H9 (cell line): ENCODE measurements around the gene FCGR3B. TPM values are rescaled to one million over a fixed set of nuclear protein-coding genes. Genes with fewer than 3 reads are reported as not detected.
"Not testable (repeated sequence)": the region's sequence is repeated elsewhere in the genome, so short reads cannot be mapped to it uniquely, and the experiment has no call there.

Source experiments
- DNase-seq: peaks from one replicate; pipeline ENCODE4 v3.0.0-alpha.2; 2017
- H2AFZ ChIP-seq: one replicate; pipeline ENCODE4 v1.6.1; 2013; ENCODE audit warnings: mild to moderate bottlenecking, low read length, control low read depth, moderate library complexity
- H2AK5ac ChIP-seq: 2 replicates; pipeline ENCODE4 v1.6.1; 2013; ENCODE audit warnings: low read length, control low read depth, mixed read lengths; ENCODE audit not compliant: insufficient read length
- H2BK120ac ChIP-seq: one replicate; pipeline ENCODE4 v1.6.1; 2013; ENCODE audit warnings: low read depth, mild to moderate bottlenecking, low read length, control low read depth, inconsistent platforms; ENCODE audit not compliant: poor library complexity, severe bottlenecking
- H2BK12ac ChIP-seq: 2 replicates; pipeline ENCODE4 v1.6.1; 2013; ENCODE audit warnings: low read length, control low read depth, mixed read lengths, low read depth; ENCODE audit not compliant: insufficient read length
- H2BK15ac ChIP-seq: 2 replicates; pipeline ENCODE4 v1.6.1; 2013; ENCODE audit warnings: low read depth, low read length, control low read depth
- H2BK20ac ChIP-seq: one replicate; pipeline ENCODE4 v1.6.1; 2013; ENCODE audit warnings: low read depth, mild to moderate bottlenecking, low read length, control low read depth, inconsistent platforms; ENCODE audit not compliant: poor library complexity, severe bottlenecking
- H2BK5ac ChIP-seq: 2 replicates; pipeline ENCODE4 v1.6.1; 2013; ENCODE audit warnings: low read length, control low read depth, mixed read lengths; ENCODE audit not compliant: insufficient read length
- H3K14ac ChIP-seq: 2 replicates; pipeline ENCODE4 v1.6.1; 2013; ENCODE audit warnings: low read length, control low read depth; ENCODE audit not compliant: insufficient read depth
- H3K18ac ChIP-seq: 2 replicates; pipeline ENCODE4 v1.6.1; 2013; ENCODE audit warnings: low read depth, mild to moderate bottlenecking, mixed read lengths, low read length, control low read depth; ENCODE audit not compliant: insufficient read length
- H3K23ac ChIP-seq: 2 replicates; pipeline ENCODE4 v1.6.1; 2013; ENCODE audit warnings: low read length, control low read depth, mixed read lengths, low read depth; ENCODE audit not compliant: insufficient read length
- H3K23me2 ChIP-seq: 2 replicates; pipeline ENCODE4 v1.6.1; 2013; ENCODE audit warnings: low read depth, mild to moderate bottlenecking, mixed read lengths, low read length, control low read depth; ENCODE audit not compliant: insufficient read length, poor library complexity, severe bottlenecking
- H3K27ac ChIP-seq: 2 replicates; pipeline ENCODE4 v1.5.1; 2013; ENCODE audit warnings: low read length, control low read depth, mixed read lengths, low read depth; ENCODE audit not compliant: insufficient read length
- H3K27me3 ChIP-seq: 2 replicates; pipeline ENCODE4 v1.6.1; 2013; ENCODE audit warnings: low read length, control low read depth, inconsistent platforms; ENCODE audit not compliant: insufficient read depth
- H3K4ac ChIP-seq: 2 replicates; pipeline ENCODE4 v1.6.1; 2013; ENCODE audit warnings: low read depth, mild to moderate bottlenecking, control low read depth, inconsistent platforms, low read length, moderate library complexity
- H3K4me1 ChIP-seq: 2 replicates; pipeline ENCODE4 v1.6.1; 2013; ENCODE audit warnings: low read length, control low read depth, inconsistent platforms; ENCODE audit not compliant: insufficient read depth
- H3K4me2 ChIP-seq: 2 replicates; pipeline ENCODE4 v1.6.1; 2013; ENCODE audit warnings: low read length, control low read depth, mixed read lengths; ENCODE audit not compliant: insufficient read length, insufficient read depth
- H3K56ac ChIP-seq: 2 replicates; pipeline ENCODE4 v1.6.1; 2013; ENCODE audit warnings: low read depth, mild to moderate bottlenecking, mixed read lengths, low read length, control low read depth; ENCODE audit not compliant: insufficient read length
- H3K79me1 ChIP-seq: 2 replicates; pipeline ENCODE4 v1.6.1; 2013; ENCODE audit warnings: low read depth, mild to moderate bottlenecking, moderate library complexity, low read length, control low read depth, inconsistent platforms; ENCODE audit not compliant: insufficient read depth, poor library complexity, severe bottlenecking
- H3K79me2 ChIP-seq: 2 replicates; pipeline ENCODE4 v1.6.1; 2013; ENCODE audit warnings: low read length, control low read depth, inconsistent platforms; ENCODE audit not compliant: insufficient read depth
- H3K9ac ChIP-seq: 2 replicates; pipeline ENCODE4 v1.6.1; 2013; ENCODE audit warnings: low read length, control low read depth, mixed read lengths; ENCODE audit not compliant: insufficient read length; ENCODE audit errors: extremely low read depth
- H3K9me3 ChIP-seq: one replicate; pipeline ENCODE4 v1.6.1; 2013; ENCODE audit warnings: low read depth, low read length, inconsistent platforms; ENCODE audit not compliant: control insufficient read depth
- H3T11ph ChIP-seq: one replicate; pipeline ENCODE4 v1.6.1; 2013; ENCODE audit warnings: mild to moderate bottlenecking, low read length, control low read depth, inconsistent platforms
- H4K20me1 ChIP-seq: one replicate; pipeline ENCODE4 v1.6.1; 2013; ENCODE audit not compliant: control insufficient read depth, insufficient read length, insufficient read depth
- H4K5ac ChIP-seq: 2 replicates; pipeline ENCODE4 v1.6.1; 2013; ENCODE audit warnings: low read depth, mild to moderate bottlenecking, mixed read lengths, low read length, control low read depth; ENCODE audit not compliant: insufficient read length
- H4K8ac ChIP-seq: replicated peaks from 2 replicates; pipeline ENCODE4 v1.6.1; 2013; ENCODE audit warnings: low read length, control low read depth, mixed read lengths, low read depth; ENCODE audit not compliant: insufficient read length
- H4K91ac ChIP-seq: 2 replicates; pipeline ENCODE4 v1.6.1; 2013; ENCODE audit warnings: low read depth, mild to moderate bottlenecking, moderate library complexity, mixed read lengths, low read length, control low read depth; ENCODE audit not compliant: insufficient read length
- H3K27ac Mint-ChIP-seq, 3 experiments: 2 replicates in 2 of 3; 3 replicates in 1 of 3; pipeline ENCODE4 v1.8.0; 2020 to 2021; ENCODE audit warnings: mixed read lengths in 3 of 3, mild to moderate bottlenecking in 1 of 3, moderate library complexity in 1 of 3
- H3K27me3 Mint-ChIP-seq: 2 replicates; pipeline ENCODE4 v1.8.0; 2021; ENCODE audit warnings: low read depth, mild to moderate bottlenecking, moderate library complexity, mixed read lengths
- H3K36me3 Mint-ChIP-seq, 3 experiments: 2 replicates in 2 of 3; 3 replicates in 1 of 3; pipeline ENCODE4 v1.8.0; 2020 to 2021; ENCODE audit warnings: low read depth in 3 of 3, mixed read lengths in 3 of 3; ENCODE audit not compliant: insufficient read depth in 1 of 3
- H3K4me1 Mint-ChIP-seq, 2 experiments: 2 replicates each; pipeline ENCODE4 v1.8.0; 2020; ENCODE audit warnings: mixed read lengths in 2 of 2
- H3K4me3 Mint-ChIP-seq, 2 experiments: 2 replicates in 1 of 2; 3 replicates in 1 of 2; pipeline ENCODE4 v1.8.0; 2020 to 2021; ENCODE audit warnings: mild to moderate bottlenecking in 2 of 2, mixed read lengths in 2 of 2, moderate library complexity in 1 of 2
- H3K9me3 Mint-ChIP-seq, 2 experiments: 2 replicates in 1 of 2; 3 replicates in 1 of 2; pipeline ENCODE4 v1.8.0; 2020; ENCODE audit warnings: mild to moderate bottlenecking in 2 of 2, mixed read lengths in 2 of 2, moderate library complexity in 1 of 2
- WGBS: extraction: QIAGEN DNeasy Blood & Tissue Kit; methylation state at CpG from one replicate; pipeline ENCODE4 v1.1.7; 2013; ENCODE audit warnings: missing lambda C conversion rate, low lambda C conversion rate, mixed read lengths; ENCODE audit not compliant: insufficient read length; ENCODE audit errors: extremely low coverage; 5-methylcytosine and 5-hydroxymethylcytosine counted together
- total RNA-seq: library from RNA; stranded (reverse); gene quantifications from 2 replicates; pipeline ENCODE4 v1.2.1, GENCODE V29; 2021

FCGR3B gene
- total RNA-seq, 1 experiment from 2014 or later, result not detected

- H4K20me1 ChIP-seq, H3T11ph ChIP-seq, H3K9ac ChIP-seq, H3K4me1 ChIP-seq, H3K79me2 ChIP-seq, H2AFZ ChIP-seq, H3K36me3 Mint-ChIP-seq, H2AK5ac ChIP-seq, H2BK12ac ChIP-seq, H2BK5ac ChIP-seq, H3K27me3 ChIP-seq, H3K14ac ChIP-seq, H3K23me2 ChIP-seq, H3K4me2 ChIP-seq, H3K4me3 Mint-ChIP-seq, H3K18ac ChIP-seq, H3K4ac ChIP-seq, H4K91ac ChIP-seq, H2BK20ac ChIP-seq, H3K27ac Mint-ChIP-seq, H3K23ac ChIP-seq, H3K56ac ChIP-seq, H3K27ac ChIP-seq, H3K9me3 ChIP-seq, H3K79me1 ChIP-seq, DNase-seq, H2BK120ac ChIP-seq, H4K8ac ChIP-seq, H2BK15ac ChIP-seq, H3K4me1 Mint-ChIP-seq, H3K9me3 Mint-ChIP-seq, H4K5ac ChIP-seq: not testable (repeated sequence)
- H3K27me3 Mint-ChIP-seq, result peaks cover 33% of the 10 kb centered on the region
- no CpG with 5 or more reads among the region's 10 CpGs for WGBS
Measured at GRCh38 chr1:161626445-161627146, 4.4 kb downstream of the FCGR3B start.

GRCh38 chr1:161624605-161625004 is 6.4 kb downstream of the FCGR3B start:
- H3T11ph ChIP-seq, H3K23ac ChIP-seq, H2BK5ac ChIP-seq, H3K23me2 ChIP-seq, H3K27ac ChIP-seq, H2BK20ac ChIP-seq, H3K4me1 Mint-ChIP-seq, H3K18ac ChIP-seq, H4K8ac ChIP-seq, H3K4me3 Mint-ChIP-seq, H3K27me3 ChIP-seq, H4K20me1 ChIP-seq, H2AK5ac ChIP-seq, H3K4ac ChIP-seq, H4K5ac ChIP-seq, H2BK12ac ChIP-seq, H3K36me3 Mint-ChIP-seq, H3K79me2 ChIP-seq, H3K4me2 ChIP-seq, H3K56ac ChIP-seq, H2AFZ ChIP-seq, DNase-seq, H2BK15ac ChIP-seq, H3K79me1 ChIP-seq, H3K14ac ChIP-seq, H3K9ac ChIP-seq, H3K4me1 ChIP-seq, H3K9me3 Mint-ChIP-seq, H2BK120ac ChIP-seq, H3K27ac Mint-ChIP-seq, H3K9me3 ChIP-seq, H4K91ac ChIP-seq: not testable (repeated sequence)
- peaks cover 39% of the 10 kb centered on the region for H3K27me3 Mint-ChIP-seq
- no CpG with 5 or more reads among the region's 1 CpG for WGBS
